Measurements from ENCODE around the gene C2orf49. TPM values are rescaled to one million over a fixed set of nuclear protein-coding genes. Genes with fewer than 3 reads are reported as not detected.
A peak's percentile ranks its signal among the peaks of the same experiment; 100 is the strongest.

Gene C2orf49
- total and polyA plus RNA-seq, 9 of the 15 experiments (the other 6 are each of a cell fraction or from before 2014, with no cell fraction given): 17.9 to 38.2 (median 25.6) TPM

GRCh38 chr2:105384861-105385260 is 47.5 kb downstream of the C2orf49 start:
- H3K4me3 ChIP-seq: no peak overlapping the region
- peaks cover 3% of the 10 kb centered on the region; the same call in 2 of the 3 replicates for H3K79me2 ChIP-seq (ENCODE audit: control insufficient read depth, insufficient read depth, low read length)
- ATAC-seq (no peak), FAIRE-seq (no peak), DNase-seq (ENCODE audit: extremely low read depth in 1 of 4, low spot score in 3 of 4) (no peak)
- H3K27ac ChIP-seq (ENCODE audit: extremely low read depth, low read depth, low read length): no peak overlapping the region
- intact Hi-C loops (cut with micrococcal nuclease) (no loop called here), in situ Hi-C loops (cut with MboI) (no loop called here)
- 79% methylated on average over 5 of the region's 5 CpGs for WGBS (ENCODE audit: insufficient coverage, low coverage, missing lambda C conversion rate)
- no peaks in the 10 kb centered on the region for H4K20me1 ChIP-seq (replicated peaks; ENCODE audit: control insufficient read depth, insufficient read depth, low read length)
- BruUV-seq (replicated peaks): no TSS peak
- no peak overlapping the region for H3K9ac ChIP-seq (ENCODE audit: insufficient read depth in 1 of 2, low read depth in 2 of 2, low read length in 2 of 2)
- peaks cover 59% of the 10 kb centered on the region; the same call in 2 of the 3 replicates for H3K36me3 ChIP-seq (ENCODE audit: control insufficient read depth, insufficient read depth, low read length)
- no peaks in the 10 kb centered on the region for H3K27me3 ChIP-seq (ENCODE audit: control insufficient read depth in 2 of 2, insufficient read depth in 2 of 2, low read length in 2 of 2)
- no peaks in the 10 kb centered on the region for H3K9me1 ChIP-seq (ENCODE audit: control insufficient read depth, insufficient read depth, low read length)
- no peak overlapping the region for H2AFZ ChIP-seq (ENCODE audit: low read depth, low read length)
- H3K9me3 ChIP-seq (replicated peaks; ENCODE audit: control insufficient read depth, insufficient read depth, low read depth, low read length): no peaks in the 10 kb centered on the region
- POLR2A ChIA-PET: interaction anchor here (1.0 to 1.3 kb wide), 3 partner anchors 11 to 126 kb away, joined by 3 to 4 read pairs (median 3); no protein-coding TSS in a partner anchor
- CTCF ChIA-PET (ENCODE audit: low intra/inter-chr PET ratio): no interaction called here
- no peak for TF ChIP-seq ESRRA (IDR thresholded peaks at IDR 0.05; ENCODE audit: borderline replicate concordance, low read depth)
- no peak for TF ChIP-seq HLTF (IDR thresholded peaks at IDR 0.05)
- TF ChIP-seq FOSL1 (tag; conservative IDR thresholded peaks at IDR 0.05): no peak
- no peak overlapping the region for H3K4me2 ChIP-seq (ENCODE audit: insufficient read depth, low read length)
- peaks cover 4 to 16% of the 10 kb centered on the region in 2 experiments; a peak in 4 of 5 replicates for H3K4me1 ChIP-seq (replicated peaks in 1 of 2; ENCODE audit: control insufficient read depth in 2 of 2, insufficient read depth in 2 of 2, low read length in 2 of 2)

- Histone ChIP-seq H2AFZ (ENCODE audit: low read depth, low read length) (no peak overlapping the region), H3K9me1 (ENCODE audit: control insufficient read depth, insufficient read depth, low read length) (no peaks in the 10 kb centered on the region), H3K9me3 (replicated peaks; ENCODE audit: control insufficient read depth, insufficient read depth, low read depth, low read length) (no peaks in the 10 kb centered on the region), H4K20me1 (replicated peaks; ENCODE audit: control insufficient read depth, insufficient read depth, low read length) (no peaks in the 10 kb centered on the region), H3K4me2 (ENCODE audit: insufficient read depth, low read length) (no peak overlapping the region), H3K9ac (ENCODE audit: insufficient read depth in 1 of 2, low read depth in 2 of 2, low read length in 2 of 2) (no peak overlapping the region), H3K79me2 (ENCODE audit: control insufficient read depth, insufficient read depth, low read length) (peaks cover 8% of the 10 kb centered on the region; the same call in 2 of the 3 replicates), H3K27me3 (ENCODE audit: control insufficient read depth in 2 of 2, insufficient read depth in 2 of 2, low read length in 2 of 2) (no peaks in the 10 kb centered on the region), H3K27ac (ENCODE audit: extremely low read depth, low read depth, low read length) (no peak overlapping the region), H3K4me3 (no peak overlapping the region), H3K36me3 (ENCODE audit: control insufficient read depth, insufficient read depth, low read length) (peaks cover 52% of the 10 kb centered on the region; the same call in 2 of the 3 replicates), H3K4me1 (replicated peaks in 1 of 2; ENCODE audit: control insufficient read depth in 2 of 2, insufficient read depth in 2 of 2, low read length in 2 of 2) (peaks cover 4 to 6% of the 10 kb centered on the region in 2 experiments; a peak in 4 of 5 replicates)
- intact Hi-C loops (cut with micrococcal nuclease) (no loop called here), in situ Hi-C loops (cut with MboI) (no loop called here)
- TF ChIP-seq COPS2 (conservative IDR thresholded peaks at IDR 0.05): no peak
- 0 out of 2 replicates have a peak, but pooled peaks have one; percentile 15 for TF ChIP-seq POLR2G (IDR thresholded peaks at IDR 0.05; ENCODE audit: low read depth, low read length)
- no TSS peak for BruUV-seq (replicated peaks)
- FAIRE-seq (no peak), DNase-seq (ENCODE audit: extremely low read depth in 1 of 4, low spot score in 3 of 4) (no peak), ATAC-seq (no peak)
- CTCF ChIA-PET (ENCODE audit: low intra/inter-chr PET ratio): no interaction called here
- POLR2A ChIA-PET: interaction anchor here (1.1 kb wide), 1 partner anchor 133 kb away, joined by 3 read pairs; no protein-coding TSS in a partner anchor
- 77% methylated on average over 16 of the region's 20 CpGs for WGBS (ENCODE audit: insufficient coverage, low coverage, missing lambda C conversion rate)
Measured at GRCh38 chr2:105385731-105386540, 48.6 kb downstream of the C2orf49 start.

Data from K562 (cell line).